Measurements from ENCODE around the gene APLP2. TPM values are rescaled to one million over a fixed set of nuclear protein-coding genes. Genes with fewer than 3 reads are reported as not detected.
A peak's percentile ranks its signal among the peaks of the same experiment; 100 is the strongest.

The APLP2 gene
- polyA plus RNA-seq, 1 donor, result 122 TPM

DNA sequence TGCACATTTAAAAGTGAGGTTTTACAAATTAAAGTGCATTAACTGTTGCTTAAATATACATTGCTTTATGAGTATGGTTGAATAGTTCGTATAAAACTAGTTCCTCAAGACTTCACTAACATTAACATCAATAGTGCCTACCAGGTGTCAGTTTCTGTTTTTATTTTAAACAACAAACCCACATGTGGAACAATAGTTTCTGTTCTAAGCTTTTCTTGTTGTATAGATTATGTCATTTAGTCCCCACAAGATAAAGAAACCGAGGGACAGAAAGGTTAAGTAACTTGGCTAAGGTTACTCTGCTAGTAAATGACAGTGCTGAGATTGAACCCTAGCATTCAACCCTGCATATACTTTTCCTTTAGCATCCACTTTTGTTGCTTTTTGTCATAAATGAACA is 48.5 kb downstream of the APLP2 start:
- DNase-seq (ENCODE audit: low read depth), result no peak

DNA sequence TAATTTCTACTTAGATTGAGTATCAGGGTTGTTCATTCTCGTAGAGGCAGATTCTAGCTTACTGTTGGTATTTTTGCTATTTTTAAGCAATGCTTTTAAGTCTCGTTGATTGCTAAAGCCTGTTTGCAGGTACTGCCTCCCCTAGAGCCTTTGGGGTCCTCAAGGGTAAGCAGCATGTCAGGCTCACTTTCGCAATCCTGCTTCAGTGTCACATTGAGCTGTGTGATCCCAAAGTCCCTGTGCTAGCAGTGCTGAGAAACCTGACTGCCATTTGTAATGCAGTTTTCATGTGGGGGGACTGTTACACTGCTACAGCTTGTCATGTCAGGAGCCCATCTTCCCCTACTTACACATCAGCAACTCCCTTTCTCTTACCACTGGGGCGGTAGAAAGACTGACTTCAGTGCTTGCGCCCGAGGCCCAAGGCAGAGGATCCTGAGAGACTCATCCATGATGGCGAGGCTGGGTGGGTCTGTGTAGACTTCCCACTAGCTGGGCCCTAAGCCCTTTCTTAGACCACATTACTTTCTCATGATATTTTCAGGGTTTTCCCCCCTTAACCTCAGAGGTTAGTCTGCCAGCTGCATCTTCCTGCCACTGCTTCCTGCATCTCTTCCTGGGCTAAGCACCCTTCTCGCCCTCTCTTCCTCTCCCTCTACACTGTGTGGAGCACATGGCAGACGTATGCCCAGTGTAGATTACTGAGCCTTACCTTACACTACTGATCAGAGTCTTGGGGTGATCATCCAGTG is 49.1 kb downstream of the APLP2 start:
- no peak for DNase-seq (ENCODE audit: low read depth)

DNA sequence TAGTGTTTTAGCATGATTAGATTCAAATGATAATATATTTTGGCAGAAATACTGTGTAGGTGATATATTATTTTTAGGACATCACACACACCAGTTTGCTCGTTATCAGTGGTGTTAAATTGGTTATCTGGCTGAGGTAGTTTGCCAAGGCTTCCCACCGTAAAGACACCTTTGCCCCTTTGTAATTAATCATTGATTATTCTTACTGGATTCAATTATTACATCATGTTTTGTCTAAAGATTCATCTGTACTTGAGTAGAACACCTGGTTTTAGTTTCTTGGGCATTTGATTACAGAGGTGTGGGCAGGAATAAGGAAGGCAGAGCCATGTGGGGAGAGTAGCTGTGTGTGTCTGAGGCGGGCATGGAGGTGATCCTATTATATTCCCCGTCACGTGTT is 50.4 kb downstream of the APLP2 start:
- no peak for DNase-seq (ENCODE audit: low read depth)

DNA sequence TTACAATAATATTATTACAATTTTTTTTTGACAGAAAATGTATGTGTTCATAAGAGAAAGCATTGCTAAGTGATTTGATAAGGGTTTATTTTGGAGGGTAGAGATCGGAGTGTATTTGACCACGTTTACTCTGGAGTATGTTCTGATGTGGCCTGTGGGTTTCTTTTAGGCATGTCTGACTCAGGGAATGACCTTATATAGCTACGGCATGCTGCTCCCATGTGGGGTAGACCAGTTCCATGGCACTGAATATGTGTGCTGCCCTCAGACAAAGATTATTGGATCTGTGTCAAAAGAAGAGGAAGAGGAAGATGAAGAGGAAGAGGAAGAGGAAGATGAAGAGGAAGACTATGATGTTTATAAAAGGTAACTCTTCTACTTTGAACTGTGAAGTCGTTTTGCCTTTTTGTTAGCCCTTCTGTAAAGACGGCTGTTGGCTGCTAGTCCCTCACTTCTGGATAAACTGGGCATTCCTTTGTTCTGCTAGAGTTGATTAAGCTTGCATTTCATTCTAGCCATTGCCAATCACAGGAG is 51.8 kb downstream of the APLP2 start:
- no peak for DNase-seq (ENCODE audit: low read depth)

DNA sequence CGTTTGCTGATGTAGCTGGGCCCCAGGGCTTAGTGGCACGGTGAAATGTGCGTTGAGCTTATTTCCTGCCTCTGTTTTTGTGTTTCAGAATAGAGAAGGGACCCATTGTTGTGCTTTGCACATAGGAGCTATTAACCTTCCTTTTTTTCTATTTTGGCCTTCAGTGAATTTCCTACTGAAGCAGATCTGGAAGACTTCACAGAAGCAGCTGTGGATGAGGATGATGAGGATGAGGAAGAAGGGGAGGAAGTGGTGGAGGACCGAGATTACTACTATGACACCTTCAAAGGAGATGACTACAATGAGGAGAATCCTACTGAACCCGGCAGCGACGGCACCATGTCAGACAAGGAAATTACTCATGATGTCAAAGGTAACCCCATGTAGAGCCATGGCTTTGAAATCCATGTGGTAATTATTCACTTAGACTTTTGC is 52.5 kb downstream of the APLP2 start:
- no peak for DNase-seq (ENCODE audit: low read depth)

DNA sequence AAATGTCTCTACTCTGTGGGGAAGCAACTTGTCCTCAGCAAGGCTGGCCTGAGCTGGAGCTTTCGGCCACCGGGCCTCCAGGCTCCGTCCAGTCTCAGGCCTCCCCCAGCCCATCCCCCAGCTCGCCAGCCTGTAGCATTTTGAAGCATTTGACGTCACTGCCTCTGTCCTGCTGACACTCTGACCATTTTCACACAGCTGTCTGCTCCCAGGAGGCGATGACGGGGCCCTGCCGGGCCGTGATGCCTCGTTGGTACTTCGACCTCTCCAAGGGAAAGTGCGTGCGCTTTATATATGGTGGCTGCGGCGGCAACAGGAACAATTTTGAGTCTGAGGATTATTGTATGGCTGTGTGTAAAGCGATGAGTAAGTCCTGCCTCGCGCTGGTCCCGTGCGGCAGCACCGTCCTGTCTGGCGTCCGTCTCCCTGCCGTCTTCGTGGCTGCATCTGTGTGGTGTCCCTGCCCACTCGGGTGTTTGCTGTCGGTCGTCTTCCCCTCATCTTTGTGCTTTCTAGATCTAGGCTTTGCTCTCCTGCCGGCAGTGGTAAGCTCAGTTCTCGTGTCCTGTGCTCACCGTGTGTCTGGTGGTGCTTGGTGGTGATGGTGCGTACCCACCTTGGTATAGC is 53.8 kb downstream of the APLP2 start:
- no peak for DNase-seq (ENCODE audit: low read depth)

DNA sequence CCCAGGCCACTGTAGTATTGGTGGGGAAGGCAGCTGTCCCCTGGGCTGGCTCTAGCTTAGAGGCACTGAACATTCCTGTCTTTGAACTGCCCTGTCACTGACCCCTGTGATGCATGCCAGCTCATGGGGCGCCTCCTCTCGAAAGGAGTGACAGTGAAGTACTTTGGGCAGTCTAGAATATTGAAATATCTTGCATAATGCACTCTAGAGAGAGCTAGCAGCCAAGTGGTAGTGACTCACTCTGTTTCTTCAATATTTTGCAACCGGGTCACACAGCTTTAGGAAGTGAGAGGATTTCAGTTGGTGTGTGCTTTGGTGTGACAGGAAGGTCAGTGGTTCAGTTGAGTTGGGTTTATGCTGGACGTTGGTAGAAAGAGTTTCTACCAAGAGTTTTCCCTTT is 54.4 kb downstream of the APLP2 start:
- DNase-seq (ENCODE audit: low read depth), result no peak

DNA sequence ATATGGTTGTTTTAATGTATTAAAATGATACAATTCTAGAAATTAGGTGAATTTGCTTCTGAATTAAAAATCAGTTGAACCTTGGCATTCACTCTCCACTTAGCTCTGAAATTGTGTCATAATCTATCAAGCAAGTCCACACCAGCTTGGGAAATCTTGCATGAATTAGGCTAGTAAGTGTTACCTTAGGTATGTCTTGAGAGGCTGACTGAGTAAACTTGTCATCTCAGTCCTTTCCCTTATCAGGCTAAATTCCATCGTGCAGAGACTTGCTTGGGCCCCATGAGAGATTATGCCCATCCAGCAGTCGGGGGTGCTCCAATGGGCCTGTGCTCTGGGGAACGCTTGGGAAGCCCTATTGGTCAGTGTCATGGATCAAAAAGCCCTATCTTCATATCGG is 55.9 kb downstream of the APLP2 start:
- no peak for DNase-seq (ENCODE audit: low read depth)

DNA sequence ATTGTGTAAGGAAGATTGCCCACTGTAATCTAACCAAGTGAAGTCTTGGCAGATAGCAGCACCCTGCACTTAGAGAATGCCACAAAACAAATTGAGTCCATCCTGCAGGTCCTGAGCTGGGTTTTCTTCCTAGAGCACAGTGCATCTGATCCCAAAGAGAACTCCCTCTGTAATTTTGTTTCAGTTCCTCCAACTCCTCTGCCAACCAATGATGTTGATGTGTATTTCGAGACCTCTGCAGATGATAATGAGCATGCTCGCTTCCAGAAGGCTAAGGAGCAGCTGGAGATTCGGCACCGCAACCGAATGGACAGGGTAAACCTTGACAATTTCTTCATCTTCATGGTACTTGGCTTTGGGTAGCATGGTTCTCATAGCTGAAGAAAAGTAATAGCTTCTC is 56.8 kb downstream of the APLP2 start:
- DNase-seq (ENCODE audit: low read depth), result no peak

DNA sequence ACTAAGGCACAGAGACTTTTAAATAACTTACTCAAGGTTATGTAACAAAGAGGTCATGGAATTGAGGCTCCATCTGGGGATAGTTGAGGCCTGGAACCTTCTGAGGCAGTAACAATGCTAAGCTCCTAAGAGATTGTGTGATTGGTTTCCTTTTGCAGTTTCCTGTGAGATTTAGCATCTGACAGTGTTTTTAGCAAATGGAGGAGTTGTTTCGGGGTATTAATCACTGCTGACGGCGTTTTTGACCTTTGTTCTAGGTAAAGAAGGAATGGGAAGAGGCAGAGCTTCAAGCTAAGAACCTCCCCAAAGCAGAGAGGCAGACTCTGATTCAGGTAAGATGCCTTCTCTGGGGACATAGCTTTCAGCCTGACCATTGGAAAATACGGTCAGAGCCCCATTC is 57.8 kb downstream of the APLP2 start:
- DNase-seq (ENCODE audit: low read depth), result no peak

DNA sequence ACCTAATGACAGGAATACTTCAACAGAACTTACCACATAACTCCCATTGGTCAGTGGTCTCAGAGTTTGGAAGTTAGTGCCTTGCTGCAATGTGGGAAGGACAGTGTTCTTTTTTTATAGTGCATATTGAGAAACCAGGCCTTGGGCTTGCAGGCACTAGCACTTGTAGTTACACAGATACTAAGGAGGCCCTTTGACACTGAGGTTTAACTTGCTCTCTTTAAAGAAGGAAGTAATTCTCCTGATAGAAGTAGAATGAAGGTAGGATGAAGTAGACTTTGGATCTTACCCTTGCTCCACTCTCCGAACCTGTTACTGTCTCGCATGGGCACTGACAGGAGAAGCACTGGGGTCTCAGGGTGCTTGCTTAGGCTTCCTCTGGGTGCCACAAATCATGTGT is 58.9 kb downstream of the APLP2 start:
- no peak for DNase-seq (ENCODE audit: low read depth)

DNA sequence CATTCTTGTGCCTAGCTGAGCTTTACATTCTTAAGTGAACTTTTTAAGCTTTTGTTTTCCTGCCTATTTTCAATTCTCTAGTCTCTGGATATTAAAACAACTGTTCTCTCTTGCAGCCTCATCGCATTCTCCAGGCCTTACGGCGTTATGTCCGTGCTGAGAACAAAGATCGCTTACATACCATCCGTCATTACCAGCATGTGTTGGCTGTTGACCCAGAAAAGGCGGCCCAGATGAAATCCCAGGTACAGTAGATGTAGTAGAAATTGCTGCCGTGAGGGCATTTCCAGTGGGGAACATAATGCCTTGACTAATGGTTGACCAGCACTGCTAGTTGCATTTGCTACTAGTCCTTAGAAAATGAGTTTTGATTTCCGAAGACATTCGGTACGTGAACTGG is 60.2 kb downstream of the APLP2 start:
- DNase-seq (ENCODE audit: low read depth), result no peak

DNA sequence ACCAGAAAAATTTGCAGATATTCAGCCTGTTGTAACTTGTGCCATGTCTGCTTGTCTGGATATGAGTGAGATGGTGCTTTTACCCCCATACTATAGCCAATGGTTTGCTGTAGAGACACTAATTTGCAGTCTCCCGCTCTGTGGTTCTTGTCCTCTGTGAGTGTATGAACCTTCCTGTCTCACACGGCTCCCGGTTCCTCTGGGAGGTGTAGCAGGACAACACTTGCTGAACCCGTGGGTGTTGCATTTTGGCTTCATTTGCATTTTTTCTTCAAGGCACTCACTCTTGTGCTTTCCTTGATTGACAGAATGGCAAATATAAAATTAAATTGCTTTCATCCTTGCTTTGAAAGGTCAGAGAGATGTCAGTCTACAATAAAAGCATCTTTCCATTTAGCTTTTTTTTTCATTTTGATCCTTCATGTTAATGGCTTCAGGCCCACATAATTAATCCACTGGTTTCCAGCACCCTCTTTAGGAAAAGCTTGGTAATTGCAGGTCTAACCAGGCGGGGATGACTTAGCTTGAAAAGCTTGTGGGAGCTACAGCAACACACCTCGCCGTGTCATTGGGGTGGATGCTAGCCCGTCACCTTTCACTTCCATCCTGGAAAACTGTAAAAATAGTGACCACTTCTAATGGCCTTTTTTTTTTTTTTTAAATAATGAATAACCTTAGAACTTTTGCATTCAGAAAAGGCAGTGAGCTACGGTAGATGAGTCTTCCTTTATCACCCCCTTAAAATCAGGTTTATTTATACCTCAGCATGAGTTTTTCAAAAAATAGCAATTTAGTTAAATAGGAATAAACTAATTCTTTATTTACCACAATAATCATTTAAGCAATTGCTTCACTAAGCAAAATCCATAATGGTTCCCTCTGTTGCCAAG is 62.5 kb downstream of the APLP2 start:
- peak; percentile 48 for DNase-seq (ENCODE audit: low read depth)

DNA sequence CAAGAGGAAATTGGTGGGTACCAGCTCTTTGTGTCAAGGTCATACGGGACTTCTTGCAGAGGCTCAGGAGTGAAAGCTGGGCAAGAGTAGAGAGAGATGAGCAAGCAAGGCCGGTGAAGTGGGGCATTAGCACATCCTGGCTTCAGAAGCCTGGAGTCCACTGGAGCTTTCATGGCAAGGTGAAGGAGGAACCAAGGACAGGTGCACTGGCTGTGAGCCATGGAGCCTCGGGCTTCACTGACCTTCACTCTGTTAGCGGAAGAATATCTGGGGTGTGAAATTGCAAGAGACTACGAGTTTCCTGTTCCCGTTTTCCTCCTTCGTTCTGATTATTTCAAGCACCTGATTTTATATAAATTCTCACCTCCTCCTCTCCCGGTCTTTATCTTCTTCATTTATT is 64.0 kb downstream of the APLP2 start:
- no peak for DNase-seq (ENCODE audit: low read depth)

DNA sequence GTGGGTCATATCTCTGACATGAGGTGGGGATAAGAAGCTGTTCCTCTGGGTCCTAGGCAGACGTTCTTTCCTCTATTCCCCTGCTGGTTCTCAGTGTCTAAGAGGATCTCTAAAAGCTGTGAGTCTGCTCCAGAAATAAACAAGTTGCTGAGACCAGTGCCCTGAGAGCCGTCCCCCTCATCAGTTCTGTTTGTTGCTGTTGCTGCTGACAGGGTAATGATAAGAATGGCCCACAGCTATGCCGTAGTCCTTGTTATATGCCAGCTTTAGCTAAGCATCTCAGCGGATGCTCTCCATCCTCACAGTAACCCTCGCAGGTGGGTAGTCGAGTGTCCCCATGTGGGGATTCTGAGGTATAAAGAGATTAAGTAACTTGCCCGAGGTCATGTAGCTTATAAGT is 66.4 kb downstream of the APLP2 start:
- DNase-seq (ENCODE audit: low read depth), result no peak

DNA sequence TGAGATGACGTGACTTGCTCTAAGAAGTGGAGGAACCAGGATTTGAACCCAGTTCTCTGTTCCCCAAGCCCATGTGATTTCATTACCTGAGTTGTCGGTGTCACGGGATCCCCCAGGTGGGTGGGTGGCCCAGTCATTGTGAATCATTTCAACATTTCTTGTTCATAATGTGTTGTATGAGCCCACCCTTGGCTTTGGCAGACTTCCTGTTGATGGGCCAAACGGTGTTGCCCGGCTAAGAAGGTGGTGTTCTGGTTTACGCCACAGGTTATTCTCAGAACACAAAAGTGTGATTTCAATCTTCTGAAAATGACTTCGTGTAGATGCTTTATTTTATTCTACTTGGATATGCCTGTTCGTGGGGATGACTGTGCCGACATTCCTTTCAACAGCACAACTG is 68.3 kb downstream of the APLP2 start:
- DNase-seq (ENCODE audit: low read depth), result no peak

DNA sequence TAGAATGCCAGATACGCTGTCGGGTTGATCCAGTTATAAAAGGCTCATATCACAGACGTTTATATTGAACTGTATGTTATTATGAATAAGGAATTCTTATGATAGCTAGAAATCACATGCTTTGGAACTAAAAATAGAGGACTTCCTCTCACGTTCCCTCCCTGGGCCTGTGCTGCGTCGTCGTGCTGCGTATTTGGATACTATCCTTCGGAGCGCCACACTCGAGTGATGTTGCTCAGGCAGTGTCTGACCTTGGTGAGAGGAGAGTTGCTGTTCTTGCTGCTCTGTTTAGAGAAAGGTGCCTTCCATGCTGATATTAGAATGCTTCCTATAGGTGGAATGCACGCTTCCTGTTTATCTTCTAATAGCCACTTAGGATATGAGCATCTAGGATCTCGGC is 69.7 kb downstream of the APLP2 start:
- no peak for DNase-seq (ENCODE audit: low read depth)

DNA sequence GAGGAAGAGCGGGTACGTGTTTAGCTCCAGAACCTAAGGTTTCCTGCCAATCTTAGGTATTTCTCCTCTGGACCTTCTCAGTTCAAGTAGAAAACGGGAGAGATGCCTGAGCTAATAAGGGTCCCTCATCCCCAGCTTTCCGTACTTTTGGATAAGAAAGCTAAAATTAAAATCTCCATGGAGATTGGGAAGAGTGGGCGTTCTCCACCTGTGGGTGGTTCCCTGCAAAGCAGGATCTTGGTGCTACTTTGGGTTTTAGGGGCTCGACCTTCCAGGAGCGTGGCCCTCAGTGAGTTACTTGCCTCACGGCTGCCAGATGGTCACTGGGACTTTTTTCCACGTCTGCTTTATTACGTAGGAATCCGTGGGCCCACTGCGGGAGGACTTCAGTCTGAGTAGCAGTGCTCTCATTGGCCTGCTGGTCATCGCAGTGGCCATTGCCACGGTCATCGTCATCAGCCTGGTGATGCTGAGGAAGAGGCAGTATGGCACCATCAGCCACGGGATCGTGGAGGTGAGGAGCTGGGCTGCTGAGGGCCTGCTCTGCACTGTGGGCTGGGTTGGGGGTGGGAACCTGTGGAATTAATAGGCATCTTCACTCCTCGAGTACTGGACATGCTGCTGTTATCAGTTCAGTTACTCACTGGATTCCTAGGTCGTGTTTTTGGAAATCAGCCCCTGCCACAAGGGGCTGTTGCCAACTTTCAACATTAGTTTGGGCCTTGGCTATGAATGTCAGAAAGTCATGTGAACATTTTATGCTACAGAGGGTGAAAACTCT is 72.1 kb downstream of the APLP2 start:
- no peak for DNase-seq (ENCODE audit: low read depth)

DNA sequence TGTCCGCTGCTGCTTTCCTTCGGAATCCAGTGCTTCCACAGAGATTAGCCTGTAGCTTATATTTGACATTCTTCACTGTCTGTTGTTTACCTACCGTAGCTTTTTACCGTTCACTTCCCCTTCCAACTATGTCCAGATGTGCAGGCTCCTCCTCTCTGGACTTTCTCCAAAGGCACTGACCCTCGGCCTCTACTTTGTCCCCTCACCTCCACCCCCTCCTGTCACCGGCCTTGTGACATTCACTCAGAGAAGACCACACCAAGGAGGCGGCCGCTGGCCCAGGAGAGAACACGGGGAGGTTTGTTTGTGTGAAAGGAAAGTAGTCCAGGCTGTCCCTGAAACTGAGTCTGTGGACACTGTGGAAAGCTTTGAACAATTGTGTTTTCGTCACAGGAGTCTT is 74.4 kb downstream of the APLP2 start:
- DNase-seq (ENCODE audit: low read depth), result no peak

DNA sequence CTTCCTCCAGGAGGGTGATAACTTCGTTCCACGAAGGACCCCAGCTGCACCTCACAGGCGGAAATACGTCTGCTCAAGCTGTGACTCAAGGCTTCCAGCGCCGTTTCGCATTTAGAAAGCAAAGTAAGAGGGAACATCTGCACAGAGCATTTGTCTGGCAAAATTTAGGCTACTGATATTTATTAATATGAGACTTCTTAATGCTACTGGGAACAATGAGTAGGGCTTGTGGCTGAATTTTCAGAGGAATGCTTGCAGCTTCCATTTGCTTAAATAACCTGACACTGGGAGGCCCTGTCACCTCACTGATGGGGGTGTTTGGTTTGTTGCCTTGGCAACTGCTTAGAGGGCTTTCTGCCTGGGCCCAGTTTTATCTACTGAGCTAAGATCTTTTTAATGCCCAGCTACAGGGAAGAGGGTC is 75.2 kb downstream of the APLP2 start:
- DNase-seq (ENCODE audit: low read depth), result peak; percentile 26

DNA sequence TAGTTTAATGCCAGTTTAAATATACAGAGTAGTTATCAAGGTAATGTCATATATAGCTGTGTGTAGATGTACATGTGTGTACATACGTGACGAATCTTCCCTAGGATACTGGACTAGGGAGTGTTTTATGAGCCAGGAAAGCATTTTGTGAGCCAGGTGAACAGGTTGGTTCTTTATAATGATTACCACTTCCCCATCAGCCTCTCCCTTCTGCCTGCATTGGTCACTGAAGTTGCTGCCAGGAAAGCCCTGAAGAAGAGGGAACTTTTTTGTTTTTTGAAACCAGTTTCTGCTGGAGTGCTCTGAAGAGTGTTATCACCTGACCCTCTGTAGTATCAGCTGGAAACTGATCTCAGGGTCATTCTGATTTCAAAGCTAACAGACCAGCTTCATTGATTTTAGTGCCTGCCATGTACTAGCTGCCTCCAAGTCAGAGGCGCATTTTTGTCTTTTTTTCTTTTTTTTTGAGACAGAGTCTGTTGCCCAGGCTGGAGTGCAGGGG is 75.7 kb downstream of the APLP2 start:
- DNase-seq (ENCODE audit: low read depth), result no peak

Measured in forelimb muscle (tissue), 1 donor.